ENCODE data around the gene IL13. TPM values are rescaled to one million over a fixed set of nuclear protein-coding genes. Genes with fewer than 3 reads are reported as not detected.
"Not testable (repeated sequence)": the region's sequence is repeated elsewhere in the genome, so short reads cannot be mapped to it uniquely, and the experiment has no call there.

Gene IL13
- 1 to 10 TPM; 2.4 to 4.3 TPM for total RNA-seq

- peaks cover 22% of the 10 kb centered on the region for H3K27me3 Mint-ChIP-seq
- no peak within 1 kb of the TSS for H3K27ac Mint-ChIP-seq
- H3K36me3 Mint-ChIP-seq (ENCODE audit: low read depth), result no peaks in the 10 kb centered on the region
- H3K4me3 Mint-ChIP-seq, result peak within 1 kb of the TSS; percentile 56
- no peaks in the 10 kb centered on the region for H3K9me3 Mint-ChIP-seq
- ATAC-seq (replicated peaks), result peak; percentile 46
- peaks cover 6% of the 10 kb centered on the region for H3K4me1 Mint-ChIP-seq
These were observed at the start of gene IL13 for GRCh38 chr5:132657676-132658380. IL13 (plus strand) TSS chr5:132658173; CDS start chr5:132658187, 14 bp downstream.

- no peaks in the 10 kb centered on the region for H3K27me3 Mint-ChIP-seq
- no peak for ATAC-seq (replicated peaks)
- H3K4me1 Mint-ChIP-seq, result no peaks in the 10 kb centered on the region
- no peaks in the 10 kb centered on the region for H3K9me3 Mint-ChIP-seq
- peaks cover 90% of the 10 kb centered on the region for H3K36me3 Mint-ChIP-seq (ENCODE audit: low read depth)
- H3K27ac Mint-ChIP-seq, result no peak overlapping the region
- H3K4me3 Mint-ChIP-seq, result no peak overlapping the region
These were observed 46.0 kb upstream of the IL13 start for GRCh38 chr5:132611965-132612364.

- H3K9me3 Mint-ChIP-seq, result no peaks in the 10 kb centered on the region
- H3K27ac Mint-ChIP-seq, result no peak overlapping the region
- H3K4me3 Mint-ChIP-seq, result no peak overlapping the region
- no peak for ATAC-seq (replicated peaks)
- H3K4me1 Mint-ChIP-seq, result no peaks in the 10 kb centered on the region
- H3K36me3 Mint-ChIP-seq (ENCODE audit: low read depth), result peaks cover 90% of the 10 kb centered on the region
- H3K27me3 Mint-ChIP-seq, result no peaks in the 10 kb centered on the region
These were observed 45.1 kb upstream of the IL13 start for GRCh38 chr5:132612846-132613245.

GRCh38 chr5:132621699-132622098 is 36.3 kb upstream of the IL13 start:
- Mint-ChIP-seq H3K9me3 (no peaks in the 10 kb centered on the region), H3K4me3 (no peak overlapping the region), H3K27me3 (no peaks in the 10 kb centered on the region), H3K4me1 (peaks cover 14% of the 10 kb centered on the region), H3K27ac (no peak overlapping the region), H3K36me3 (ENCODE audit: low read depth) (peaks cover 85% of the 10 kb centered on the region)
- ATAC-seq (replicated peaks), result no peak

GRCh38 chr5:132622608-132623007 is 35.4 kb upstream of the IL13 start:
- Mint-ChIP-seq H3K36me3 (ENCODE audit: low read depth) (peaks cover 77% of the 10 kb centered on the region), H3K4me1 (peaks cover 14% of the 10 kb centered on the region), H3K4me3 (no peak overlapping the region), H3K27ac (no peak overlapping the region), H3K27me3 (no peaks in the 10 kb centered on the region), H3K9me3 (no peaks in the 10 kb centered on the region)
- ATAC-seq (replicated peaks), result no peak

GRCh38 chr5:132627470-132627869 is 30.5 kb upstream of the IL13 start:
- H3K4me3 Mint-ChIP-seq, result no peak overlapping the region
- H3K27ac Mint-ChIP-seq, result no peak overlapping the region
- H3K4me1 Mint-ChIP-seq, result peaks cover 9% of the 10 kb centered on the region
- ATAC-seq (replicated peaks), result no peak
- H3K9me3 Mint-ChIP-seq, result no peaks in the 10 kb centered on the region
- peaks cover 75% of the 10 kb centered on the region for H3K36me3 Mint-ChIP-seq (ENCODE audit: low read depth)
- no peaks in the 10 kb centered on the region for H3K27me3 Mint-ChIP-seq

- Mint-ChIP-seq H3K4me1 (no peaks in the 10 kb centered on the region), H3K4me3 (no peak overlapping the region), H3K36me3 (ENCODE audit: low read depth) (peaks cover 72% of the 10 kb centered on the region), H3K27ac (no peak overlapping the region), H3K9me3 (no peaks in the 10 kb centered on the region), H3K27me3 (no peaks in the 10 kb centered on the region)
- no peak for ATAC-seq (replicated peaks)
These were observed 29.2 kb upstream of the IL13 start for GRCh38 chr5:132628814-132629213.

- no peaks in the 10 kb centered on the region for H3K9me3 Mint-ChIP-seq
- H3K36me3 Mint-ChIP-seq (ENCODE audit: low read depth), result peaks cover 72% of the 10 kb centered on the region
- no peaks in the 10 kb centered on the region for H3K4me1 Mint-ChIP-seq
- H3K27me3 Mint-ChIP-seq, result no peaks in the 10 kb centered on the region
- ATAC-seq (replicated peaks), result no peak
- H3K27ac Mint-ChIP-seq, result no peak overlapping the region
- no peak overlapping the region for H3K4me3 Mint-ChIP-seq
These were observed 28.6 kb upstream of the IL13 start for GRCh38 chr5:132629230-132629944.

- not testable (repeated sequence) for H3K27ac Mint-ChIP-seq; H3K4me3 Mint-ChIP-seq; H3K27me3 Mint-ChIP-seq; H3K9me3 Mint-ChIP-seq; ATAC-seq (replicated peaks)
- peaks cover 10% of the 10 kb centered on the region for H3K4me1 Mint-ChIP-seq
- peaks cover 92% of the 10 kb centered on the region for H3K36me3 Mint-ChIP-seq (ENCODE audit: low read depth)
These were observed 24.4 kb upstream of the IL13 start for GRCh38 chr5:132633587-132633986.

GRCh38 chr5:132635873-132636272 is 22.1 kb upstream of the IL13 start:
- H3K36me3 Mint-ChIP-seq (ENCODE audit: low read depth), result peaks cover 97% of the 10 kb centered on the region
- H3K9me3 Mint-ChIP-seq, result no peaks in the 10 kb centered on the region
- peak overlapping the region; percentile 51 for H3K4me3 Mint-ChIP-seq
- peak; percentile 81 for ATAC-seq (replicated peaks)
- no peaks in the 10 kb centered on the region for H3K27me3 Mint-ChIP-seq
- H3K27ac Mint-ChIP-seq, result peak overlapping the region; percentile 61
- H3K4me1 Mint-ChIP-seq, result peaks cover 23% of the 10 kb centered on the region

GRCh38 chr5:132637241-132637640 is 20.7 kb upstream of the IL13 start:
- H3K27me3 Mint-ChIP-seq, result no peaks in the 10 kb centered on the region
- peaks cover 97% of the 10 kb centered on the region for H3K36me3 Mint-ChIP-seq (ENCODE audit: low read depth)
- no peak overlapping the region for H3K27ac Mint-ChIP-seq
- H3K9me3 Mint-ChIP-seq, result no peaks in the 10 kb centered on the region
- no peak for ATAC-seq (replicated peaks)
- H3K4me3 Mint-ChIP-seq, result no peak overlapping the region
- peaks cover 33% of the 10 kb centered on the region for H3K4me1 Mint-ChIP-seq

- Mint-ChIP-seq H3K4me3 (peak overlapping the region; percentile 56), H3K27me3 (no peaks in the 10 kb centered on the region), H3K36me3 (ENCODE audit: low read depth) (peaks cover 88% of the 10 kb centered on the region), H3K27ac (peak overlapping the region; percentile 87), H3K4me1 (peaks cover 40% of the 10 kb centered on the region), H3K9me3 (no peaks in the 10 kb centered on the region)
- ATAC-seq (replicated peaks), result peak; percentile 51
These were observed 18.3 kb upstream of the IL13 start for GRCh38 chr5:132639706-132640130.

GRCh38 chr5:132640613-132641012 is 17.4 kb upstream of the IL13 start:
- peaks cover 7% of the 10 kb centered on the region for H3K9me3 Mint-ChIP-seq
- peak overlapping the region; percentile 87 for H3K27ac Mint-ChIP-seq
- peaks cover 41% of the 10 kb centered on the region for H3K4me1 Mint-ChIP-seq
- no peaks in the 10 kb centered on the region for H3K27me3 Mint-ChIP-seq
- H3K4me3 Mint-ChIP-seq, result peak overlapping the region; percentile 56
- ATAC-seq (replicated peaks), result peak; percentile 21
- peaks cover 79% of the 10 kb centered on the region for H3K36me3 Mint-ChIP-seq (ENCODE audit: low read depth)

- ATAC-seq (replicated peaks), result peak; percentile 85
- H3K27me3 Mint-ChIP-seq, result no peaks in the 10 kb centered on the region
- H3K36me3 Mint-ChIP-seq (ENCODE audit: low read depth), result peaks cover 72% of the 10 kb centered on the region
- H3K9me3 Mint-ChIP-seq, result peaks cover 7% of the 10 kb centered on the region
- H3K4me1 Mint-ChIP-seq, result peaks cover 37% of the 10 kb centered on the region
- H3K27ac Mint-ChIP-seq, result peak overlapping the region; percentile 87
- H3K4me3 Mint-ChIP-seq, result peak overlapping the region; percentile 56
These were observed 16.7 kb upstream of the IL13 start for GRCh38 chr5:132641241-132641723.

GRCh38 chr5:132641841-132642240 is 16.1 kb upstream of the IL13 start:
- peak; percentile 48 for ATAC-seq (replicated peaks)
- Mint-ChIP-seq H3K4me3 (peak overlapping the region; percentile 56), H3K36me3 (ENCODE audit: low read depth) (peaks cover 67% of the 10 kb centered on the region), H3K27me3 (no peaks in the 10 kb centered on the region), H3K27ac (peak overlapping the region; percentile 87), H3K9me3 (peaks cover 7% of the 10 kb centered on the region), H3K4me1 (peaks cover 36% of the 10 kb centered on the region)
